ENCODE measurements around the gene OR9A2. TPM values are rescaled to one million over a fixed set of nuclear protein-coding genes. Genes with fewer than 3 reads are reported as not detected.

The OR9A2 gene
- total RNA-seq, 1 donor = not detected

DNA sequence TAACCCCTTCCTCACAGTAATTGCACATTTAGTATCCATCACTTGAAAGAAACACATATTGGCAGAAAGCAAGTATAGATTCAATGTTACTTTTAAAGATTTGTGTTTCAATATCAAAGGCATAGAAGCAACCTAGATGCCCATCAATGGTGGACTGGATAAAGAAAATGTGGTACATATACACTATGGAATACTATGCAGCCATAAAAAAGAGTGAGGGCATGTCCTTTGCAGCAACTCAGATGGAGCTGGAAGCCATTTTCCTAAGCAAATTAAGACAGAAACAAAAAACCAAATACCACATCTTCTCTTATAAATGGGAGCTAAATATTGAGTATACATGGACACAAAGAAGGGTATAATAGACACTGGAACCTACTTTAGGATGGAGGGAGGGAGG, 28.8 kb upstream of the OR9A2 start:
- H3K4me3 ChIP-seq (ENCODE audit: low read depth, low read length) = no peak overlapping the region
- DNase-seq (ENCODE audit: low read depth) = no peak
- TF ChIP-seq, protein P1, sequence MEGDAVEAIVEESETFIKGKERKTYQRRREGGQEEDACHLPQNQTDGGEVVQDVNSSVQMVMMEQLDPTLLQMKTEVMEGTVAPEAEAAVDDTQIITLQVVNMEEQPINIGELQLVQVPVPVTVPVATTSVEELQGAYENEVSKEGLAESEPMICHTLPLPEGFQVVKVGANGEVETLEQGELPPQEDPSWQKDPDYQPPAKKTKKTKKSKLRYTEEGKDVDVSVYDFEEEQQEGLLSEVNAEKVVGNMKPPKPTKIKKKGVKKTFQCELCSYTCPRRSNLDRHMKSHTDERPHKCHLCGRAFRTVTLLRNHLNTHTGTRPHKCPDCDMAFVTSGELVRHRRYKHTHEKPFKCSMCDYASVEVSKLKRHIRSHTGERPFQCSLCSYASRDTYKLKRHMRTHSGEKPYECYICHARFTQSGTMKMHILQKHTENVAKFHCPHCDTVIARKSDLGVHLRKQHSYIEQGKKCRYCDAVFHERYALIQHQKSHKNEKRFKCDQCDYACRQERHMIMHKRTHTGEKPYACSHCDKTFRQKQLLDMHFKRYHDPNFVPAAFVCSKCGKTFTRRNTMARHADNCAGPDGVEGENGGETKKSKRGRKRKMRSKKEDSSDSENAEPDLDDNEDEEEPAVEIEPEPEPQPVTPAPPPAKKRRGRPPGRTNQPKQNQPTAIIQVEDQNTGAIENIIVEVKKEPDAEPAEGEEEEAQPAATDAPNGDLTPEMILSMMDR (IDR thresholded peaks at IDR 0.05; ENCODE audit: insufficient read depth, low read depth, low read length) = no peak

DNA sequence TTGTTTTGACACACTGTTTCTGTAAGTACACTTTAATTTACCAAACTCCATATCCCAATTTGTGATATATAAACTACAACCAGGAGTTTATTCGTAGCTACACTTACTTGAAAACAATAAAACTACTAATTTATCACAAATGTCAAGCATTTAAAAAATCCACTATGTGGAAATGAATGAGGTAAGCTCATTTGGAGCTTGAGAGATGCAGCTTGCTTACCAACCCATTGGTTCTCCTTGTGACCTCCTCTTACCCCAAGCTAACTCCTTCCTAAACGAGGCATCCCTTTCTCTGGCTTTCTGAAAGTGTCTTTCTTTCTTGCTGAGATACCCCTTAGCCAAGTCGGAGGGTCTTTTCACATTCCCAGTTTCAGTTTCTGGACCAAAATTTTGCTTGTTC, 27.7 kb upstream of the OR9A2 start:
- TF ChIP-seq, protein P1 (IDR thresholded peaks at IDR 0.05; ENCODE audit: insufficient read depth, low read depth, low read length) = no peak
- no peak for DNase-seq (ENCODE audit: low read depth)
- no peak overlapping the region for H3K4me3 ChIP-seq (ENCODE audit: low read depth, low read length)

DNA sequence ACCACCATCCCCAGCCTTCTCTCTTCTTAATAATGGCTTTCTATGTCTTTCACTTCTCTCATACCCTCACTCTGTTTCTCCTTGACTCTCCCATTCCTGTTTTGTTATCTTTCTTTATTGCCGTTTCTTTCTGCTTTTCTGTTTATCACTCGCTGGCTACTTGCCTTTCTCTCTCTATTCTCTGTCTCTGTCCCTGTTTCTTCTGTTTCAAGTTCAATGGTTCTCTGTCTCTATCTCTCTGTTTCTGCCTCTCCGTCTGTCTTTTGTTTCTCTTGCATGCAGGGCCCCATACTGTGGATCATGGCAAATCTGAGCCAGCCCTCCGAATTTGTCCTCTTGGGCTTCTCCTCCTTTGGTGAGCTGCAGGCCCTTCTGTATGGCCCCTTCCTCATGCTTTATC, 25.1 kb upstream of the OR9A2 start, which contains the start of gene OR6V1:
Gene OR6V1, plus strand, starts transcription at position 301 of the 400 bp plus-strand sequence. Its CDS starts 0 bp downstream, at position 301.
- TF ChIP-seq, protein P1 (IDR thresholded peaks at IDR 0.05; ENCODE audit: insufficient read depth, low read depth, low read length) = no peak
- H3K4me3 ChIP-seq (ENCODE audit: low read depth, low read length) = no peak within 1 kb of the TSS
- no peak for DNase-seq (ENCODE audit: low read depth)

DNA sequence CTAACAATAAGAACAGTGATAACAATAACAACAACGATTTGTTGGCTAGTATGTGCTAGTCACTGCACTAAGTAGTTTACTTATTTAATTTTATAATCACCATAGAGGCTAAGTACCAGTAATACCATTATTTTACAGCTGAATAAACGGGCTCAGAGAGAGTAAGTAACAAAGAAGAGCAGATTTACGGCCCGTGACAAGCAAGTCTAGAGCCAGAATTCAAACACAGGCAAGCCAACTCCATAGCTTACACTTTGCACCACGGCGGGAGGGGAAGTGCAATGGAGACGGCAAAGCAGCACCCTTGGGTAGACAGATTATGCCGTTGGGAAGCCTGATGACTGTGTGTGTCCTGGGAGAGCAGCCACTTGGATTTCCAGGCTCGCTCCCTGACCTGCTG, 24.0 kb upstream of the OR9A2 start:
- DNase-seq (ENCODE audit: low read depth) = no peak
- TF ChIP-seq, protein P1 (IDR thresholded peaks at IDR 0.05; ENCODE audit: insufficient read depth, low read depth, low read length) = no peak
- no peak overlapping the region for H3K4me3 ChIP-seq (ENCODE audit: low read depth, low read length)

DNA sequence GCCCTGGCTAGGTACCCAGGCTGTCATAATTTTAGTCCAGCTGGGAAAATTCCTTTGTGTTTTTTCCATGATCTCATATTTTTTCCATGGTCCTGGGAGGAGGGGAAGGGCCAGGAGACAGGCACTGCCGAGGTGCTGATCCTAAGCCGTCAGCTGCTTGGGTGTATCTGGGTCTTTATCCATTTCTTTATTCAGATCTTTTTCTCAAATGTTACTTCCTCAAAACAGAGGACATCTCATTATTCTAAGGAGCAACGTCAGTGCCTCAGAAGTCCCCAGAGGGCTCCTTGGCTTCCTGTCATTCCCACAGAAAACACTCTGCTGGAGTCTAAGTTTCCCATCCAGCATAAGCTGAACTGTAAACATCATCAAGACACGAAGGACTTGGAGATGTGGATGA, 22.4 kb upstream of the OR9A2 start:
- no peak overlapping the region for H3K4me3 ChIP-seq (ENCODE audit: low read depth, low read length)
- no peak for DNase-seq (ENCODE audit: low read depth)
- TF ChIP-seq, protein P1 (IDR thresholded peaks at IDR 0.05; ENCODE audit: insufficient read depth, low read depth, low read length) = no peak

DNA sequence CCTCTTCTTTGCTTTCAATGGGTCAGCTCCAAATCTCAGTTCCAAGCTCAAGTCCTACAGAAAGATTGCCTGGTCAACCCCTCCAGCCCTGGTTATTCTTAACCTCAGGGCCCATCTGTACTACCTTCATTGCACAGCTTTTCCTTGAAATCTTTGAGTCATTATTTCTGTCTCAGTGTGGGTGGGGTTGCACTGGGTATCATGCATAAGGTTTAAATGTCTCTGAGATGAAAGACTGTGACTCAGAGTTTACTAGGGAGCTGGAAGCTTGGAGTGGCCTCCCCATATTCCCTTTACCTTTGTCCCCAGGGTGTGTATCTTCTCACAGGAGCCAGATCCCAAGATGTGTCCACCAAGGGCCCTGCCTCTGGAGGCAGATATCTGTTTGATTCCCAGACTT, 21.9 kb upstream of the OR9A2 start:
- no peak for DNase-seq (ENCODE audit: low read depth)
- H3K4me3 ChIP-seq (ENCODE audit: low read depth, low read length) = no peak overlapping the region
- TF ChIP-seq, protein P1 (IDR thresholded peaks at IDR 0.05; ENCODE audit: insufficient read depth, low read depth, low read length) = no peak

DNA sequence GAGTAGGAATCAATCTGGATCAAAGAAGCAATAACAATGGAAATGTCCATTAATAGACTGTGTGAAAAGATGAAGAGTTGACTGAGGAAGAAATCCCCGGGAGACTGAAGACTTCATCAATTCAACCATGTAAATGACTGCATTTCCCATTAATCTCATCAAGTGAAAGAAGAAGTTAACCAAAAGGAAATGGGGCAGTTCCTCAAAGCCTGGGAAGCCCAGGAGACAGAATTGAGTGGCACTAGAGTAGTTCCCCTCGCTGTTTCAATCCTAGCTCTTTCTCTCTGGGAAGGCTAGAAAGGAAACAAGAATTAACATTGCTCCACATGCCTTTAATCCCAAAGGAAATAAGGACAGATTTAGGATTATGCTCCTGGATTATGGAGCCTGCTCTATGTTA, 20.4 kb upstream of the OR9A2 start:
- no peak for DNase-seq (ENCODE audit: low read depth)
- TF ChIP-seq, protein P1 (IDR thresholded peaks at IDR 0.05; ENCODE audit: insufficient read depth, low read depth, low read length) = no peak
- H3K4me3 ChIP-seq (ENCODE audit: low read depth, low read length) = no peak overlapping the region

Measured in fibroblast of villous mesenchyme (primary cell).